Measurements from ENCODE around the gene LACTBL1.

LACTBL1 gene

DNA sequence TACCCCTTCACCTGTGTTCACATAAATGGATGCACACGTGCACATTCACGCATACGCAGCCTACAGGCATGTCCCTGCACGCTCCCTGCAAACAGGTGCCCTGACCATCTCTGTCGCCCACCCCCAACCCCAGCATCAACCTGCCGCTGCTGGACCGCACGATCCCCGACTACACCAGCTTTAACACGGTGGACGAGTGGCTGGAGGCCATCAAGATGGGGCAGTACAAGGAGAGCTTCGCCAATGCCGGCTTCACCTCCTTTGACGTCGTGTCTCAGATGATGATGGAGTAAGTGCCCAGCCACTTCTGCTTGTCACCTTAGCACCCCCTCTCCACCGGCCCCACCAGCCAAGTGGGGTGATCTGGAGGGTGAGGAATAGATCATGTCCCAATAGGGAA is 60.4 kb downstream of the LACTBL1 start:
- H3K27ac ChIP-seq, result no peak overlapping the region
- H3K9me3 ChIP-seq, result no peaks in the 10 kb centered on the region
- no peaks in the 10 kb centered on the region for H3K36me3 ChIP-seq
- H3K27me3 ChIP-seq, result peaks cover 18% of the 10 kb centered on the region
- TF ChIP-seq, protein P1, sequence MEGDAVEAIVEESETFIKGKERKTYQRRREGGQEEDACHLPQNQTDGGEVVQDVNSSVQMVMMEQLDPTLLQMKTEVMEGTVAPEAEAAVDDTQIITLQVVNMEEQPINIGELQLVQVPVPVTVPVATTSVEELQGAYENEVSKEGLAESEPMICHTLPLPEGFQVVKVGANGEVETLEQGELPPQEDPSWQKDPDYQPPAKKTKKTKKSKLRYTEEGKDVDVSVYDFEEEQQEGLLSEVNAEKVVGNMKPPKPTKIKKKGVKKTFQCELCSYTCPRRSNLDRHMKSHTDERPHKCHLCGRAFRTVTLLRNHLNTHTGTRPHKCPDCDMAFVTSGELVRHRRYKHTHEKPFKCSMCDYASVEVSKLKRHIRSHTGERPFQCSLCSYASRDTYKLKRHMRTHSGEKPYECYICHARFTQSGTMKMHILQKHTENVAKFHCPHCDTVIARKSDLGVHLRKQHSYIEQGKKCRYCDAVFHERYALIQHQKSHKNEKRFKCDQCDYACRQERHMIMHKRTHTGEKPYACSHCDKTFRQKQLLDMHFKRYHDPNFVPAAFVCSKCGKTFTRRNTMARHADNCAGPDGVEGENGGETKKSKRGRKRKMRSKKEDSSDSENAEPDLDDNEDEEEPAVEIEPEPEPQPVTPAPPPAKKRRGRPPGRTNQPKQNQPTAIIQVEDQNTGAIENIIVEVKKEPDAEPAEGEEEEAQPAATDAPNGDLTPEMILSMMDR (IDR thresholded peaks at IDR 0.05), result no peak
- H3K4me3 ChIP-seq (ENCODE audit: low read depth in 1 of 2, low read length in 1 of 2), result no peak overlapping the region
- H3K4me1 ChIP-seq (ENCODE audit: control insufficient read depth in 1 of 2, insufficient read depth in 1 of 2, low read depth in 1 of 2, low read length in 1 of 2), result no peaks in the 10 kb centered on the region

DNA sequence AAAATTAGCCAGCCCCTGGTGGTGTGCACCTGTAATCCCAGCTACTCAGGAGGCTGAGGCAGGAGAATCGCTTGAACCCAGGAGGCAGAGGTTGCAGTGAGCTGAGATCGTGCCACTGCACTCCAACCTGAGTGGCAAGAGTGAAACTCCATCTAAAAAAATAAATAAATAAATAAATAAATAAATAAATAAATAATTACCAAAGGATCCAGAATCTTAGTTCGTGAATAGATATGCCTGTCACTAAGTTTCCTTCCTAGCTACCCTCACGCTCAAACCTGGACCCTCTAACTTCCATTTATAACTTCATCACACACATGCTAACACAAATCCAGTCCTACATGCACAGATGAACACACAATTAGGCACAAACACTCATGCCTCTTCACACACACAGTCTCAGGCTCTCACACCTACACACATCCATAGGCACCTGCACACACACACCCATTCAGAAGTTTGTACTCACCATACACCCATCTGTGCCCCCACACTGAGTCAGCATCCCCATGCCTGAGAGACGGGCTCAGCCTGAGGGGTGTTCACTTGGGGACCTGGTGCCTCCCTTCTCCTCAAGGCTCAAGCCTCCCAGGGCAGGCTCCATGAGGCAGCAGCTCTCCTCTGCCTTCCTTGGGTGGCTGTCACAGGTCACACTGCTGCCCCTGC is 61.5 kb downstream of the LACTBL1 start:
- H3K4me3 ChIP-seq (ENCODE audit: low read depth in 1 of 2, low read length in 1 of 2), result no peak overlapping the region
- H3K27ac ChIP-seq, result no peak overlapping the region
- peaks cover 9% of the 10 kb centered on the region for H3K27me3 ChIP-seq
- H3K9me3 ChIP-seq, result no peaks in the 10 kb centered on the region
- TF ChIP-seq, protein P1 (IDR thresholded peaks at IDR 0.05), result no peak
- H3K4me1 ChIP-seq (ENCODE audit: control insufficient read depth in 1 of 2, insufficient read depth in 1 of 2, low read depth in 1 of 2, low read length in 1 of 2), result no peaks in the 10 kb centered on the region
- H3K36me3 ChIP-seq, result no peaks in the 10 kb centered on the region

DNA sequence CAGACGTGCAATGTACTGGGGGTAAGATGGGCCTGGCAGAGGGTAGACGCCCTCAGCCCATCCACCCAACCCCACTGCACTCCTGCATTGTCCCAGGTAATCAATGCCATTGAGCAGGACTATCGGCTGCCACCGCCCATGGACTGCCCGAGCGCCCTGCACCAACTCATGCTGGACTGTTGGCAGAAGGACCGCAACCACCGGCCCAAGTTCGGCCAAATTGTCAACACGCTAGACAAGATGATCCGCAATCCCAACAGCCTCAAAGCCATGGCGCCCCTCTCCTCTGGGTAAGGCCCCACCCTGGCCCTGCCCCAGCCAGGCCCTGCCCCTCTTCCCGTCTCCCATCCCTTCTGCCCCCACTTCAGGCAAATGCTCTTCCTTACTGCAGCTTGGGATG is 62.4 kb downstream of the LACTBL1 start:
- H3K36me3 ChIP-seq, result no peaks in the 10 kb centered on the region
- H3K27me3 ChIP-seq, result peaks cover under 1% of the 10 kb centered on the region
- no peak overlapping the region for H3K27ac ChIP-seq
- H3K4me1 ChIP-seq (ENCODE audit: control insufficient read depth in 1 of 2, insufficient read depth in 1 of 2, low read depth in 1 of 2, low read length in 1 of 2), result no peaks in the 10 kb centered on the region
- TF ChIP-seq, protein P1 (IDR thresholded peaks at IDR 0.05), result no peak
- no peaks in the 10 kb centered on the region for H3K9me3 ChIP-seq
- no peak overlapping the region for H3K4me3 ChIP-seq (ENCODE audit: low read depth in 1 of 2, low read length in 1 of 2)

DNA sequence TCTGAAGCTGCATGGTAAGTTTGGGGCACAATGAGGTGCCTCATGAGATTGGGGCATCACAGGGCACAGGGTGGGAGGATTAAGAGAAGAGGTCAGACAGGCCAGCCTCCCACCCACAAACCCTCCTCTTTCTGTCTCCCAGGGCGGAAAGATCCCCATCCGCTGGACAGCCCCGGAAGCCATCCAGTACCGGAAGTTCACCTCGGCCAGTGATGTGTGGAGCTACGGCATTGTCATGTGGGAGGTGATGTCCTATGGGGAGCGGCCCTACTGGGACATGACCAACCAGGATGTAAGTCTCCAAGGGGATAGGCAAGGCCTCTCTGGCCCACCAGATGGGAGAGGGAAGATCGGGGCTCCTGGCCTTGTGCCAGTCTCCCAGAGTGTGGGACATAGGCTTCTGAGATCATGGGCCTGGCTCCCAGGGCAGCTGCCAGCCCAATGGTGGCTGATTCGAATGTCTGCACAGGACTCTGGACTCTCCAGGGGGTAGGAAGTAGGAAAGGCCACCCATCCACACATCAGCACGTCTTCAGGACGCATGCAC is 63.7 kb downstream of the LACTBL1 start:
- TF ChIP-seq, protein P1 (IDR thresholded peaks at IDR 0.05), result no peak
- H3K36me3 ChIP-seq, result no peaks in the 10 kb centered on the region
- no peak overlapping the region for H3K27ac ChIP-seq
- no peaks in the 10 kb centered on the region for H3K4me1 ChIP-seq (ENCODE audit: control insufficient read depth in 1 of 2, insufficient read depth in 1 of 2, low read depth in 1 of 2, low read length in 1 of 2)
- H3K9me3 ChIP-seq, result no peaks in the 10 kb centered on the region
- H3K4me3 ChIP-seq (ENCODE audit: low read depth in 1 of 2, low read length in 1 of 2), result no peak overlapping the region
- H3K27me3 ChIP-seq, result no peaks in the 10 kb centered on the region

DNA sequence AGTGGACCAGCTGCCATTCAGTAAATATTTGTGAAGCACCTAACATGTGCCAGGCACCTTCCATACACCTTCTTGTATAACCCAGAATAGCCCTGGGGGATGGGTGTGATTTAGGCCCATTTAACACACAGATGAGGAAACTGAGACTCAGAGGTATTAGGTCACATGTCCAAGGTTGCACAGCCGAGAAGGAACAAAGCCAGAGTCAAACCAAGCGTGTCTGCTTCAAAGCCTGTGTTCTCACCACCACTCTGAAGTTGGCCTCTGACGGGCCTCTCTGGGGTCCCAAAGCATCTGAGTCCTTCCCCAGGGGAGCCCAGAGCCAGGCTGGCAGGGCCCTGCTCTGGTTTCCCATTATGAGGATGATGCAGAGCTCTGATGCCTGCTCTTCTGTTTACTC is 65.1 kb downstream of the LACTBL1 start:
- no peaks in the 10 kb centered on the region for H3K4me1 ChIP-seq (ENCODE audit: control insufficient read depth in 1 of 2, insufficient read depth in 1 of 2, low read depth in 1 of 2, low read length in 1 of 2)
- no peak overlapping the region for H3K4me3 ChIP-seq (ENCODE audit: low read depth in 1 of 2, low read length in 1 of 2)
- peaks cover 11% of the 10 kb centered on the region for H3K27me3 ChIP-seq
- no peak overlapping the region for H3K27ac ChIP-seq
- TF ChIP-seq, protein P1 (IDR thresholded peaks at IDR 0.05), result no peak
- no peaks in the 10 kb centered on the region for H3K9me3 ChIP-seq
- H3K36me3 ChIP-seq, result no peaks in the 10 kb centered on the region
